Measurements from ENCODE around the gene WDFY4.

- TF ChIP-seq POLR2A (IDR thresholded peaks at IDR 0.05; ENCODE audit: low read depth, low read length) (no peak), CTCF (IDR thresholded peaks at IDR 0.05; ENCODE audit: extremely low read depth in 1 of 2, insufficient read depth in 1 of 2, low read depth in 1 of 2, low read length in 2 of 2) (no peak)
Observed at GRCh38 chr10:48634984-48635557, 49.6 kb upstream of the WDFY4 start.
